NOMO-1 treated with DMSO at 0.1 percent for 48 hours (cell line): ENCODE data around the gene NKD2.

Experiments used
- DNase-seq: peaks from one replicate; lab custom pipeline; 2025; ENCODE audit not compliant: unreplicated experiment; lab: John Stamatoyannopoulos, UW

NKD2 gene

DNA sequence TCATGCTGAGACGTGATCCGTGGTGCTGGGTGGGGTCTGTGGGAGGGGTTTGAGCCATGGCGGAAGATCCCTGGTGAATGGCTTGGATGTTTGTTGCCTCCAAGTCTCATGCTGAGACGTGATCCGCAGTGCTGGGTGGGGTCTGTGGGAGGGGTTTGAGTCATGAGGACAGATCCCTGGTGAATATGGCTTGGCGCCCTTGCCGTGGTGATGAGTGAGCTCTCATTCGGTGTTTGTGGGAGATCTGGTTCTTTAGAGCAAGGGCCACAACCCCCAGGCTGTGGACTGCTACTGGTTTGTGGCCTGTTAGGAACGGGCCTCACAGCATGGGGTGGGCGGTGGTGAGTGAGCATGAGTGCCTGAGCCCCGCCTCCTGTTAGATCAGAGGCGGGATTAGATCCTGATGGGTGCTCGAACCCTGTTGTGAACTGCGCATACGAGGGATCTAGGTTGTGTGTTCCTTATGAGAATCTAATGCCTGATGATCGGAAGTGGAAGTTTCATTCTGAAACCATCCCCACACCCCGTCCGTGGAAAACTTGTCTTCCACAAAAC is 31.2 kb downstream of the NKD2 start:
- DNase-seq: no peak

DNA sequence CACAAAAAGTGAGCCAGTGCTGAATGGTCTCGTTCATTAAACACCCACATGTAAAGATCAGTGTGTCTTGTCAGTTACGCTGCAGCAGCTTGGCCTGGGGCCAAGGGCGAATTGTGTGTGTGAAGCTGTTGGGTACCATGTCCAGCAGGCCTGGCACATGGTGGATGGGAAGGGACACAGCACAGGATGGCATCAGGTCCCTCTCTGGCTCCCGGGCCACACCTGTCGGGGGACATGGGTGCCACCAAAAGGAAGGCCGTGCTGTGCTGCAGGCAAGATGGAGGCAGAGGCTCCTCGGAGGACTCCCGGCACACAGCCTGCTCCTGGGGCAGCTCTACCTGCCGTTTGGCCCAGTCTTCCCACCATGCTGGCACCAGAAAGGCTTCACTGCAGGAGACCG is 32.0 kb downstream of the NKD2 start:
- DNase-seq: no peak

DNA sequence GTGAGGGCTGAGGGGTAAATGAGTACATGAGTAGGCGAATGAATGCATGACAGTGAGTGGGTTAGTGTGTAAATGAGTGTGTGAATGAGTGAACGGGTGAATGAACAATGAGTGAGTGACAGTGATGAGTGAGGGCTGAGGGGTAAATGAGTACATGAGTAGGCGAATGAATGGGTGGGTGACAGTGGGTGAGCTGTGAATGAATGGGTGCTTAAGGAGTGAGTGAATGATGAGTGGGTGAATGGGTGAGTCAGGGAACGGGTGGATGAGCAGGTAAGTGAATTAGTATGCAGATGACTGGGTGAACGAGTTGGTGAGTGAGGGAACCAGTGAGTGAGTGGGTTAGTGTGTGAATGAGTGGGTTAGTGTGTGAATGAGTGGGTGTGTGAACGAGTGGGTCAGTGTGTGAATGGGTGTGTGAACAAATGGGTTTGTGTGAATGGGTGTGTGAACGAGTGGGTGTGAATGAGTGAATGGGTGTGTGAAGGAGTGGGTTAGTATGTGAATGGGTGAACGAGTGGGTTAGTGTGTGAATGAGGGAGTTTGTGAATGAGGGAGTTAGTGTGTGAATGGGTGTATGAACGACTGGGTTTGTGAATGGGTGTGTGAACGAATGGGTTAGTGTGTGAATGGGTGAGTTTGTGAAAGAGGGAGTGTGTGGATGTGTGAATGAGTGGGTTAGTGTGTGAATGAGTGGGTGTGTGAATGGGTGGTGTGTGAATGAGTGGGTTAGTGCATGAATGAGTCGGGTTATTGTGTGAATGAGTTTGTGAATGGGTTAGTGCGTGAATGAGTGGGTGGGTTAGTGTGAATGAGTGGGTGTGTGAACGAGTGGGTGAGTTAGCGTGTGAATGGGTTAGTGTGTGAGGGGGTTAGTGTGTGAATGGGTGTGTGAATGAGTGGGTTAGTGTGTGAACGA is 32.9 kb downstream of the NKD2 start:
- DNase-seq: no peak

DNA sequence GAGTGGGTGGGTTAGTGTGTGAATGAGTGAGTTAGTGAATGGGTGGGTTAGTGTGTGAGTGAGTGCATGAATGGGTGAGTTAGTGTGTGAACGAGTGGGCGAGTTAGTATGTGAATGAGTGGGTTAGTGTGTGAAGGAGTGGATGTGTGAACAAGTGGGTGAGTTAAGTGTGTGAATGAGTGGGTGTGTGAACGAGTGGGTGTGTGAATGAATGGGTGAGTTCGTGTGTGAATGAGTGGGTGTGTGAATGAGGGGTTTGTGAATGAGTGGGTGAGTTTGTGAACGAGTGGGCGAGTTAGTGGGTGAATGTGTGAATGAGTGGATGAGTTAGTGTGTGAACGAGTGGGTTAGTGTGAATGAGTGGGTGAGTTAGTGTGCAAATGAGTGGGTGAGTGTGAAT is 34.0 kb downstream of the NKD2 start:
- DNase-seq: no peak

DNA sequence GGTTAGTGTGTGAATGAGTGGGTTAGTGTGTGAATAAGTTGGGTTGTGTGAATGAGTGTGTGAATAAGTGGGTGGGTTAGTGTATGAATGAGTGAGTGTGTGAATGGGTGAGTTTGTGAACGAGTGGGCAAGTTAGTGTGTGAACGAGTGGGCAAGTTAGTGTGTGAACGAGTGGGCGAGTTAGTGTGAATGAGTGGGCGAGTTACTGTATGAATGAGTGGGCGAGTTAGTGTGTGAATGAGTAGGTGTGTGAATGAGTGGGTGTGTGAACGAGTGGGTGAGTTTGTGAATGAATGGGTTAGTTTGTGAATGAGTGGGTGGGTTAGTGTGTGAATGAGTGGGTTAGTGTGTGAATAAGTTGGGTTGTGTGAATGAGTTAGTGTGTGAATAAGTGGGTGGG is 34.7 kb downstream of the NKD2 start:
- no peak for DNase-seq

- no peak for DNase-seq
These were observed 35.5 kb downstream of the NKD2 start for GRCh38 chr5:1044117-1044516.

- DNase-seq: no peak
These were observed 37.5 kb downstream of the NKD2 start for GRCh38 chr5:1045960-1046560.

- no peak for DNase-seq
These were observed 38.8 kb downstream of the NKD2 start for GRCh38 chr5:1047332-1047965.

DNA sequence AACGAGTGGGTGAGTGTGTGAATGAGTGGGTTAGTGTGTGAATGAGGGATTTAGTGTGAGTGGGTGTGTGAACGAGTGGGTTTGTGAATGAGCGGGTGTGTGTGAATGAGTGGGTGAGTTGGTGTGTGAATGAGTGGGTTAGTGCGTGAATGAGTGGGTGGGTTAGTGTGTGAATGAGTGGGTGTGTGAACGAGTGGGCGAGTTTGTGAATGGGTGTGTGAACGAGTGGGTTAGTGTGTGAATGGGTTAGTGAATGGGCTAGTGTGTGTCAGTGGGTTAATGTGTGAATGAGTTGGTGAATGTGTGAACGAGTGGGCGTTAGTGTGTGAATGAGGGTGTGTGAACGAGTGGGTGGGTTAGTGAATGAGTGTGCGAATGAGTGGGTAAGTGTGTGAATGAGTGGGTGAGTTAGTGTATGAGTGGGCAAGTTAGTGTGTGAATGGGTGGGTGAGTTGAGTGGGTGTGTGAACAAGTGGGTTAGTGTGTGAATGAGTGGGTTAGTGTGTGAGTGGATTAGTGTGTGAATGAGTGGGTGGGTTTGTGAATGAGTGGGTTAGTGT is 39.6 kb downstream of the NKD2 start:
- no peak for DNase-seq

GRCh38 chr5:1048861-1049838 is 40.5 kb downstream of the NKD2 start:
- no peak for DNase-seq

- no peak for DNase-seq
These were observed 42.1 kb downstream of the NKD2 start for GRCh38 chr5:1050423-1051365.

- no peak for DNase-seq
These were observed 42.7 kb downstream of the NKD2 start for GRCh38 chr5:1051366-1051720.

GRCh38 chr5:1052076-1052475 is 43.5 kb downstream of the NKD2 start:
- no peak for DNase-seq

- DNase-seq: no peak
These were observed 44.2 kb downstream of the NKD2 start for GRCh38 chr5:1052641-1053390.

GRCh38 chr5:1053391-1054017 is 44.9 kb downstream of the NKD2 start:
- DNase-seq: no peak

- DNase-seq: no peak
These were observed 45.6 kb downstream of the NKD2 start for GRCh38 chr5:1054018-1054798.
